IMR-90 (cell line): ENCODE results near the gene KDM4B. TPM values are rescaled to one million over a fixed set of nuclear protein-coding genes. Genes with fewer than 3 reads are reported as not detected.

ENCODE experiments used
- ATAC-seq: fragments of 200-7000 bp; cut with Tn5 transposase; 2 replicates; pipeline ENCODE4 v1.9.1; 2020; ENCODE audit warnings: low read depth, mild to moderate bottlenecking, moderate library complexity
- BruUV-seq: library from RNA; stranded (reverse); fragments of 400-500 nt; replicated peaks from 2 replicates; lab custom pipeline; 2021; lab: Mats Ljungman, UMichigan
- CTCF ChIA-PET: fragments of 300-600 bp; formaldehyde crosslinking; extraction: SDS; loops from one replicate; lab custom pipeline; 2021; ENCODE audit warnings: antibody characterized with exemption; lab: Yijun Ruan, JAX
- POLR2A ChIA-PET: fragments of 300-600 bp; sonication (Branson Sonifier 250); formaldehyde crosslinking; loops from one replicate; lab custom pipeline; 2022; ENCODE audit warnings: antibody characterized with exemption; ENCODE audit not compliant: unreplicated experiment; lab: Charles Lee
- DNase-seq: peaks from one replicate; pipeline ENCODE4 v3.0.0; 2013
- H2AFZ ChIP-seq: replicated peaks from 2 replicates; pipeline ENCODE3; 2013; ENCODE audit warnings: low read length, mild to moderate bottlenecking; ENCODE audit not compliant: poor library complexity
- H2AK5ac ChIP-seq: 2 replicates; pipeline ENCODE4 v1.6.1; 2013; ENCODE audit warnings: low read depth, low read length, inconsistent platforms
- H2AK9ac ChIP-seq: replicated peaks from 2 replicates; pipeline ENCODE3; 2013; ENCODE audit warnings: mild to moderate bottlenecking, low read depth, low read length, moderate library complexity; ENCODE audit not compliant: poor library complexity
- H2BK120ac ChIP-seq: 2 replicates; pipeline ENCODE4 v1.6.1; 2013; ENCODE audit warnings: low read depth, low read length, inconsistent platforms
- H2BK15ac ChIP-seq: 3 replicates; pipeline ENCODE4 v1.6.1; 2013; ENCODE audit warnings: low read depth, low read length, inconsistent platforms
- H2BK20ac ChIP-seq: 2 replicates; pipeline ENCODE4 v1.6.1; 2013; ENCODE audit warnings: low read depth, mild to moderate bottlenecking, inconsistent platforms, low read length, moderate library complexity
- H2BK5ac ChIP-seq: 2 replicates; pipeline ENCODE4 v1.6.1; 2013; ENCODE audit warnings: mild to moderate bottlenecking, low read depth, low read length, inconsistent platforms; ENCODE audit not compliant: poor library complexity, severe bottlenecking
- H3K14ac ChIP-seq: replicated peaks from 2 replicates; pipeline ENCODE4 v1.6.1; 2013; ENCODE audit warnings: low read depth, low read length, inconsistent platforms
- H3K18ac ChIP-seq: 2 replicates; pipeline ENCODE4 v1.6.1; 2013; ENCODE audit warnings: low read depth, low read length, control low read depth
- H3K23ac ChIP-seq: 2 replicates; pipeline ENCODE4 v1.6.1; 2013; ENCODE audit warnings: low read depth, low read length, inconsistent platforms
- H3K27ac ChIP-seq: 2 replicates; pipeline ENCODE4 v1.5.1; 2013; ENCODE audit warnings: mild to moderate bottlenecking, control low read depth, low read length; ENCODE audit not compliant: insufficient read depth
- H3K27me3 ChIP-seq: 2 replicates; pipeline ENCODE4 v1.6.1; 2013; ENCODE audit warnings: low read length; ENCODE audit not compliant: control insufficient read depth, insufficient read depth
- H3K36me3 ChIP-seq: 2 replicates; pipeline ENCODE4 v1.6.1; 2013; ENCODE audit warnings: low read length, mixed read lengths; ENCODE audit not compliant: control insufficient read depth, insufficient read depth
- H3K4ac ChIP-seq: 2 replicates; pipeline ENCODE4 v1.6.1; 2013; ENCODE audit warnings: low read depth, low read length, inconsistent platforms
- H3K4me1 ChIP-seq: 2 replicates; pipeline ENCODE4 v1.6.1; 2013; ENCODE audit warnings: low read length, mixed read lengths; ENCODE audit not compliant: control insufficient read depth, insufficient read depth
- H3K4me2 ChIP-seq: 2 replicates; pipeline ENCODE4 v1.6.1; 2013; ENCODE audit warnings: low read depth, mild to moderate bottlenecking, control low read depth, low read length, moderate library complexity
- H3K4me3 ChIP-seq: 2 replicates; pipeline ENCODE4 v1.5.1; 2013; ENCODE audit warnings: low read depth, mild to moderate bottlenecking, control low read depth, low read length, moderate library complexity; ENCODE audit not compliant: insufficient read depth
- H3K56ac ChIP-seq: 2 replicates; pipeline ENCODE4 v1.6.1; 2013; ENCODE audit warnings: low read length, inconsistent platforms; ENCODE audit not compliant: insufficient read depth; ENCODE audit errors: extremely low read depth
- H3K79me1 ChIP-seq, 2 experiments: 2 replicates each; pipeline ENCODE4 v1.6.1; 2013; ENCODE audit warnings: low read length in 2 of 2, inconsistent platforms in 1 of 2, low read depth in 1 of 2
- H3K9ac ChIP-seq: 2 replicates; pipeline ENCODE4 v1.6.1; 2013; ENCODE audit warnings: low read depth, low read length, control low read depth
- H3K9me1 ChIP-seq: 2 replicates; pipeline ENCODE4 v1.6.1; 2013; ENCODE audit warnings: low read length, inconsistent platforms; ENCODE audit not compliant: insufficient read depth
- H3K9me3 ChIP-seq: 2 replicates; pipeline ENCODE4 v1.6.1; 2013; ENCODE audit warnings: low read length; ENCODE audit not compliant: control insufficient read depth, insufficient read depth
- H4K20me1 ChIP-seq: 2 replicates; pipeline ENCODE4 v1.6.1; 2013; ENCODE audit warnings: low read length, inconsistent platforms; ENCODE audit not compliant: insufficient read depth
- H4K5ac ChIP-seq: 2 replicates; pipeline ENCODE4 v1.6.1; 2013; ENCODE audit warnings: mild to moderate bottlenecking, low read depth, low read length, control low read depth
- H4K8ac ChIP-seq, 2 experiments: 2 replicates each; pipeline ENCODE4 v1.6.1; 2013; ENCODE audit warnings: low read depth in 2 of 2, low read length in 2 of 2, control low read depth in 1 of 2, inconsistent platforms in 1 of 2
- H4K91ac ChIP-seq: 2 replicates; pipeline ENCODE4 v1.6.1; 2013; ENCODE audit warnings: low read depth, low read length, inconsistent platforms; ENCODE audit not compliant: insufficient read depth
- WGBS, 2 experiments: methylation state at CpG; one replicate each; pipeline versions ENCODE4 v1.1.5 to v1.1.7; 2013; ENCODE audit warnings: missing lambda C conversion rate in 2 of 2; ENCODE audit not compliant: insufficient read length in 1 of 2; ENCODE audit errors: extremely low coverage in 2 of 2; 5-methylcytosine and 5-hydroxymethylcytosine counted together
- dilution Hi-C: fragments of 300-500 bp; cut with HindIII; formaldehyde crosslinking; loops from one replicate; pipeline ENCODE4 v1.14.3; 2018; ENCODE audit warnings: low sequenced_read_pairs; ENCODE audit not compliant: unreplicated experiment
- in situ Hi-C: fragments of 300-500 bp; cut with MboI; formaldehyde crosslinking; loops from 3 replicates; pipeline ENCODE4 v1.14.3; 2019; ENCODE audit warnings: low sequenced_read_pairs, inconsistent platforms, mixed read lengths
- intact Hi-C: fragments of 100-400 bp; cut with micrococcal nuclease; formaldehyde crosslinking; loops from 2 replicates; pipeline ENCODE4 v1.10.0; 2022
- polyA plus RNA-seq, 3 experiments: library from polyadenylated mRNA; depleted of rRNA; stranded (reverse); fragments of >200 nt; gene quantifications; 2 replicates each; pipeline ENCODE4 v1.2.3, GENCODE V29; 2012; ENCODE audit warnings: low replicate concordance in 1 of 3
- total RNA-seq: library from RNA; depleted of rRNA; stranded (reverse); fragments of >200 nt; gene quantifications from 2 replicates; pipeline ENCODE4 v1.2.3, GENCODE V29; 2012
- TF ChIP-seq, protein P1 (sequence below): conservative IDR thresholded peaks from 2 replicates; pipeline ENCODE4 v1.5.1; 2012; ENCODE audit warnings: mild to moderate bottlenecking, low read depth, low read length, improper control_type of control experiment

Gene KDM4B
- total and polyA plus RNA-seq, 2 of the 4 experiments (the other 2 are of a cell fraction) = 5.0 to 17.9 TPM

DNA sequence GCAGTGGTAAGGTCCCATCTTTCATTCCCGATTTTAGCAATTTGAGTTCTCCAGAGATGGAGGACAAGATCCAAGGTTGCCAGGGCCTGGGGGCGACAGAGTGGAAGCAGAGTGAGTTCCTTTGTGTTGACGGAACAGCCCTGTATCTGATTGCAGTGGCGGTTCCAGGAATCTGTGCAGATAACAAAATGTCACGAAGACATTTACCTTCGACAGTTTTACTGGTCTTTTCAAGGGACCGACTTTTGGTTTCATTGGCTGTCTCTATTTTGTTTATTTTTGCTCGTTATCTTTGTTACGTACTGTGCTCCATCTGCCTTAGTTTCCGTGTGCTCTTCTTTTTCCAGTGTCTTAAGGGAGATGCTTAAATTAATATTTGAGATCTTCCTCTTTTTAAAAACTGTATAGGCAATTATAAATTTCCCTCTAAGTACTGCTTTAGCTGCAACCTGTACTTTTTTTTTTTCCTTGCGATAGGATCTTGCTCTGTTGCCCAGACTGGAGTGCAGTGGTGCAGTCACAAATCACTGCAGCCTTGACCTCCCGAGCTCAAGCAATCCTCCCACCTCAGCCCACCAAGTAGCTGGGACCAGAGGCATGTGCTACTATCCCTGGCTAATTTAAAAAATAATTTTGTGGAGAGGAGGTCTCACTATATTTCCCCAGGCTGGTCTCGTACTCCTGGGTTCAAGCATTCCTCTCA is 23.2 kb downstream of the KDM4B start:
- Histone ChIP-seq H3K9me1 (peaks cover 27% of the 10 kb centered on the region), H2BK15ac (no peak overlapping the region), H3K27ac (no peak overlapping the region), H2BK5ac (no peak overlapping the region), H3K27me3 (no peaks in the 10 kb centered on the region), H3K56ac (no peak overlapping the region), H3K79me1 (peaks cover 27 to 92% of the 10 kb centered on the region in 2 experiments), H2AK9ac (no peak overlapping the region), H2BK120ac (no peak overlapping the region), H3K4me3 (no peak overlapping the region), H4K20me1 (peaks cover 94% of the 10 kb centered on the region), H4K8ac (no peak overlapping the region), H2AFZ (no peak overlapping the region), H3K23ac (no peak overlapping the region), H2AK5ac (no peak overlapping the region), H3K18ac (no peak overlapping the region), H3K4me1 (peaks cover 16% of the 10 kb centered on the region), H3K9ac (no peak overlapping the region), H2BK20ac (no peak overlapping the region), H3K14ac (no peak overlapping the region), H4K5ac (no peak overlapping the region), H3K4ac (no peak overlapping the region), H3K4me2 (no peak overlapping the region), H3K36me3 (peaks cover 13% of the 10 kb centered on the region), H3K9me3 (no peaks in the 10 kb centered on the region; the same call in 1 of the 2 replicates), H4K91ac (no peak overlapping the region)
- DNase-seq = no peak
- ChIA-PET CTCF (interaction anchor here (1.2 kb wide), 1 partner anchor 9 kb away, joined by 3 read pairs; no protein-coding TSS in a partner anchor), POLR2A (no interaction called here)
- ATAC-seq = no peak
- WGBS, 2 experiments = 73% methylated on average over 7 of the region's 13 CpGs; no CpG with 5 or more reads in 1 of the 2 experiments
- dilution Hi-C loops (no loop called here), in situ Hi-C loops (no loop called here), intact Hi-C loops (no loop called here)
- BruUV-seq = no TSS peak
- TF ChIP-seq, protein P1, sequence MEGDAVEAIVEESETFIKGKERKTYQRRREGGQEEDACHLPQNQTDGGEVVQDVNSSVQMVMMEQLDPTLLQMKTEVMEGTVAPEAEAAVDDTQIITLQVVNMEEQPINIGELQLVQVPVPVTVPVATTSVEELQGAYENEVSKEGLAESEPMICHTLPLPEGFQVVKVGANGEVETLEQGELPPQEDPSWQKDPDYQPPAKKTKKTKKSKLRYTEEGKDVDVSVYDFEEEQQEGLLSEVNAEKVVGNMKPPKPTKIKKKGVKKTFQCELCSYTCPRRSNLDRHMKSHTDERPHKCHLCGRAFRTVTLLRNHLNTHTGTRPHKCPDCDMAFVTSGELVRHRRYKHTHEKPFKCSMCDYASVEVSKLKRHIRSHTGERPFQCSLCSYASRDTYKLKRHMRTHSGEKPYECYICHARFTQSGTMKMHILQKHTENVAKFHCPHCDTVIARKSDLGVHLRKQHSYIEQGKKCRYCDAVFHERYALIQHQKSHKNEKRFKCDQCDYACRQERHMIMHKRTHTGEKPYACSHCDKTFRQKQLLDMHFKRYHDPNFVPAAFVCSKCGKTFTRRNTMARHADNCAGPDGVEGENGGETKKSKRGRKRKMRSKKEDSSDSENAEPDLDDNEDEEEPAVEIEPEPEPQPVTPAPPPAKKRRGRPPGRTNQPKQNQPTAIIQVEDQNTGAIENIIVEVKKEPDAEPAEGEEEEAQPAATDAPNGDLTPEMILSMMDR = no peak
